Measurements from ENCODE around the gene RB1.

The RB1 gene

DNA sequence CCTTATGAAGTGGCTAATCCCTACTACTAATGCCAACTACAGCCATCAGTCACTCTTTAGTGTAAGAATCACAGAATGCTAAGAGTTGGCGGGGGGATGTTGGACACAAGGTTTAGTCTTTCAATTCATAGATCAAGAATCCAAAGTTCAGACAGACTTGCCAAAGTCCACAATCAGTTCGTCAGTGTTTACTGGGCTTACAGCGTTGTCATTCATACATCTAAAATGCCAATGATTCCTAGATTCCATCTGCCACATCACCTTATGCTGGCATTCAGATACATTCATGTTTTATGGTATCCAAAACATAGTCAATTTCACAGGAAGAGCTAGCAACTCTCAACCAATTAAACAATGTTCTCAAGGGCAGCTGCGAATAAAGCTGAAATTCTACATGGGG, 211.2 kb downstream of the RB1 start:
- TF ChIP-seq CTCF (conservative IDR thresholded peaks at IDR 0.05; ENCODE audit: low read depth, low read length) = no peak
- DNase-seq (ENCODE audit: low read depth) = no peak
- no peak overlapping the region for H3K4me3 ChIP-seq (ENCODE audit: low read depth, low read length)

GRCh38 chr13:48515732-48516131, 212.2 kb downstream of the RB1 start:
- TF ChIP-seq CTCF (conservative IDR thresholded peaks at IDR 0.05; ENCODE audit: low read depth, low read length) = no peak
- no peak for DNase-seq (ENCODE audit: low read depth)
- no peak overlapping the region for H3K4me3 ChIP-seq (ENCODE audit: low read depth, low read length)

- H3K4me3 ChIP-seq (ENCODE audit: low read depth, low read length) = no peak overlapping the region
- TF ChIP-seq CTCF (conservative IDR thresholded peaks at IDR 0.05; ENCODE audit: low read depth, low read length) = no peak
- no peak for DNase-seq (ENCODE audit: low read depth)
Observed at GRCh38 chr13:48518083-48518482, 214.5 kb downstream of the RB1 start.

GRCh38 chr13:48526286-48526685, 222.7 kb downstream of the RB1 start:
- TF ChIP-seq CTCF (conservative IDR thresholded peaks at IDR 0.05; ENCODE audit: low read depth, low read length) = no peak
- DNase-seq (ENCODE audit: low read depth) = no peak
- no peak overlapping the region for H3K4me3 ChIP-seq (ENCODE audit: low read depth, low read length)

- no peak for TF ChIP-seq CTCF (conservative IDR thresholded peaks at IDR 0.05; ENCODE audit: low read depth, low read length)
- no peak overlapping the region for H3K4me3 ChIP-seq (ENCODE audit: low read depth, low read length)
Observed at GRCh38 chr13:48527955-48528354, 224.4 kb downstream of the RB1 start.

DNA sequence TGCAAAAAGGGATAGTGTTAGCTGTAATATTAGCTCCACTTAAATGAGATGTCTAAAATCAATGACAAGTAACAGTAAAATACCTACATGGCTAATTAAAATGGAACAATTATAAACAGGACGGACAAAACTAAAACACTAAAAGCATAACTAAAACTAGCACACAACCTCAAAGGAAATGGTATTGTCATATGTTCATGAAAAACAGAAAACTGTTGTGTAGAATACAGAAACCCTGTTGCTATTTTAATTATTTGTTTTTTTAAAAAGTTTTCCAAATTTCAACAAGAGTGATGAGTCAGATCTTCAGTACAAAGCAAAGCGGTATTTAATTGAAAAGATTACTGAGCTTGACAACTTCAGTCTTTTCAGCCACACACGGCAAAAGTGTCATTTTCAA, 225.2 kb downstream of the RB1 start:
- no peak for DNase-seq (ENCODE audit: low read depth)
- no peak overlapping the region for H3K4me3 ChIP-seq (ENCODE audit: low read depth, low read length)
- no peak for TF ChIP-seq CTCF (conservative IDR thresholded peaks at IDR 0.05; ENCODE audit: low read depth, low read length)

More at GRCh38 chr13:48527955-48528354, 224.4 kb downstream of the RB1 start:
- no peak for DNase-seq (ENCODE audit: low read depth)

DNA sequence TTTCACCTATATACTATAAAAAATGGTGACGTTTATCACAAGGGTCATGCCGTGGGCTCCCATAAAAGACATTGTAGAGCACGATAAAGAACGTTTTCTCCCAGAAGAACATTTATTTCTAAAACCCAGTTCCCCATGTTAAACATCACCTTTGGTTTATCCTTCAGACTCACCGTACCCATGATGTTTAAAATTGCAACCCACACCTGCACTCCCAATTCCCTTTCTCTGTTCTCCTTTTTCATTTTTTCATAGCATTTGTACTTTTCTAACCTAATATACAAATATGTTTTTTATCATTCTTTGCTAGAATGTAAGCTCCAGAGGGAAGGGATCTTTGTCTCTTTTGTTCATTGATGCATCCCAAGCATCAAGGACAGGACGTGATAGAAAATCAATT, 227.3 kb downstream of the RB1 start:
- no peak for TF ChIP-seq CTCF (conservative IDR thresholded peaks at IDR 0.05; ENCODE audit: low read depth, low read length)
- H3K4me3 ChIP-seq (ENCODE audit: low read depth, low read length) = no peak overlapping the region
- no peak for DNase-seq (ENCODE audit: low read depth)

Data from choroid plexus epithelial cell (primary cell).